ELF-1 (cell line): ENCODE data around the gene SCAI.
"Not testable (repeated sequence)": the region's sequence is repeated elsewhere in the genome, so short reads cannot be mapped to it uniquely, and the experiment has no call there.

Source experiments
- DNase-seq: peaks from one replicate; pipeline ENCODE4 v3.0.0-alpha.2; 2016; ENCODE audit warnings: low read depth, low spot score

The SCAI gene

DNA sequence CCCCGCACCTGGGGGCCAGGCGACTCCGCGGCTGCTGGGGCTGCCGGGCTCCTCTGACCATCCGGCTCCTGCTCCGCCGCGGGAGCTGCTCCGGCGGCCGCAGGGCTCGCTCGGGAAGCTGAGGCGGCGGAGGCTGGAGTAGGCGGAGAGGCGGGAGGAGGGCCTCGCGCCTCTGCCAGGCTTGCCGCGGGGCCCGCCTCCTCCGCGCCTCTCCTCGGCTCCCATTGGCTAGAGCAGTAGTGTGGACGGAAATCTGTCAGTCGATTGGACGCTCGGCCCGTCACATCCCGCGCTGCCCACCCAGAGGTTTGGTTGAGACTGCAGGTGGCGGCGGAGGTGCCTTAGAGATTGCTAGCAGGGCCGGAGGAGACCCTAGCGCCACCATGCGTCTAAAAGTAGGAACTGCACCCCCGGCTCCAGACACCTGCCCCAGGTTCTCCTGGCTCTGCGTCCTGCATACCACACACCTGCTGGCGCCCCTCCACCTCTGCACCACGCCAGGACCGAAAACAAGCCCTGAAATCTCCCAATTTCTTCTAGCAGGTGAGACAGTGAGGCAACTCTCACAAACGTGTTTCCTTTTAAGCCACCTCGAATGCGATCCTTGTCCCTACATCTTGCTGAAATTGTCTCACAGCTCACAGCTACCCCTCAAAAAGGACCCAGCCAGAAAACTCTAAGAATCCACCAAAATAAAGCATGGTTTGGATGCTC, at the start of gene SCAI:
Gene SCAI (minus strand): TSS at position 152 of the 714 bp plus-strand sequence. CDS start 91 bp downstream, at position 61.
- peak; percentile 100 for DNase-seq

- peak; percentile 16 for DNase-seq
Observed at GRCh38 chr9:125190361-125190801, 47.1 kb upstream of the SCAI start.

- peak; percentile 97 for DNase-seq
Observed at GRCh38 chr9:125189361-125190289, 46.3 kb upstream of the SCAI start, which contains the start of gene PPP6C. TSS of gene PPP6C (minus strand) at chr9:125189803. CDS start at chr9:125189718, 85 bp downstream.

GRCh38 chr9:125189011-125189360, 45.7 kb upstream of the SCAI start:
- no peak for DNase-seq

- no peak for DNase-seq
Observed at GRCh38 chr9:125183561-125183960, 40.2 kb upstream of the SCAI start.

- no peak for DNase-seq
Observed at GRCh38 chr9:125183054-125183453, 39.7 kb upstream of the SCAI start.

DNA sequence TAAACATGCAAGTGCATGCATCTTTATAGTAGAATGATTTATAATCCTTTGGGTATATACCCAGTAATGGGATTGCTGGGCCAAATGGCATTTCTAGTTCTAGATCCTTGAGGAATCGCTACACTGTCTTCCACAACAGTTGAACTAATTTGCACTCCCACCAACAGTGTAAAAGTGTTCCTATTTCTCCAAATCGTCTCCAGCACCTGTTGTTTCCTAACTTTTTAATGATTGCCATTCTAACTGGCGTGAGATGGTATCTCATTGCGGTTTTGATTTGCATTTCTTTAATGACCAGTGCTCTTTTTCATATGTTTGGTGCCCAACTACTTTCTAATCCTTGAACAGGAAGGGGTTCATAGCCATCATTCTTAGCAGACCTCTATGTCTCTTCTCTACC, 38.4 kb upstream of the SCAI start:
- not testable (repeated sequence) for DNase-seq

DNA sequence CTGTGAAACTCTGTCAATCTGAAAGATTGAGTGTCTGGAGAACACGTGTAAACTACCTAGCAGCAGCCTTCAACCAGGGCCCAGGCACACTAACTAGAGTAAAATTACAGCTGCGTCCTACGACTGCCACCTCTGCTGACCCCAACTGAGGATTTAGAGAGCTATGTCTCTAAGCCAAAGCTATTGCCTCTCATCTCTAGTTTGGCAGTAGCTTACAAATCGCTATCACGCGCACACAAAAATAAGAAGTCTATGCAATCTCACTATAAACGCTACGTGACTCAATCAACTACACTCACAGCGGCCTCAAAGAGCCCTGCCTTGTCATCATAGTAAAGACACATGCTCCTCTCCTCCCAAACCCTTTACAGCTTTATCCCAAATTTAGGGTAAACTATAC, 37.5 kb upstream of the SCAI start:
- DNase-seq: no peak

DNA sequence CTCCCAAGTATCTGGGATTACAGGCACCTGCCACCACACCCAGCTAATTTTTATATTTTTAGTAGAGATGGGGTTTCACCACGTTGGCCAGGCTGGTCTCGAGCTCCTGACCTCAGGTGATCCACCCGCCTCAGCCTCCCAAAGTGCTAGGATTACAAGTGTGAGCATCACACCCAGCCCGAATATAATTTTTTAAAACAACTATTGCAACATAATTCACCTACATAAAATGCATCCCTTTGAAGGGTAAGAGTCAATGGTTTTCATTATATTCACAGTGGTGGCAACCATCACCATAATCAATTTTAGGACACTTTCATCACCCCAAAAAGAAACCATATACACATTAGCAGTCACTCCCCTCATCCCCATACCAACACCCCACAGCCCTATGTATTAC, 36.4 kb upstream of the SCAI start:
- DNase-seq: not testable (repeated sequence)

- no peak for DNase-seq
Observed at GRCh38 chr9:125177888-125178287, 34.6 kb upstream of the SCAI start.

GRCh38 chr9:125176636-125177035, 33.3 kb upstream of the SCAI start:
- no peak for DNase-seq

GRCh38 chr9:125172031-125172755, 28.9 kb upstream of the SCAI start:
- no peak for DNase-seq

DNA sequence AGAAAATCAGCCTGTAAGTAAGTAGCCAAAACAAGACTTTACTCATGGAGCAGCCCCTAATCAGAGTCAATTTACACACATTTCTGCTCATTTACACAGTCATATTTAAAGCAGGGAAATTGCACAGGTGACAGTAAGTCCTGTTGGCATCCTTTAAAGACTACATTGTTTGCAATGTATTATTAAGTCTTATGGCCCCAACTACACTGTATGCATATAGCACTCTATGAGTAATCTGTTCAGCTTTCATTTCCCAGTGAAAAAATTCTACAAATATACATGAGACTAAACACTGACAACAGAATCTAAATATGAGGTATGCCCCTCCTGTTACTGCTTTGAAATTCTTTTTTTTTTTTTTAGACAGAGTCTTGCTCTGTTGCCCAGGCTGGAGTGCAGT, 26.6 kb upstream of the SCAI start:
- DNase-seq: no peak

DNA sequence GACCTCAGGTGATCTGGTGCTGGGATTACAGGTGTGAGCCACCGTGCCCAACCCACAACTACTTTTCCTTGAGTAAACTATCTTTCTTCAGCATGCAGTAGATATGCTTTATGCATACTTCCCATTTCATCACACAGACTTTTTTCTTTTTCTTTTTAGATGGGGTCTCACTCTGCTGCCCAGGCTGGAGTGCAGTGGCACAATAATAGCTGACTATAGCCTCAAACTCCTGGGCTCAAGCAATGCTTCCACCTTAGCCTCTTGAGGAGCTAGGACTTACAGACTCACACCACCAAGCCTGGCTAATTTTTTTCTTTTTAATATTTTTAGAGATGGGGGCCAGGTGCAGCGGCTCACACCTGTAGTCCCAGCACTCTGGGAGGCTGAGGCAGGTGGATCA, 23.4 kb upstream of the SCAI start:
- DNase-seq: no peak

DNA sequence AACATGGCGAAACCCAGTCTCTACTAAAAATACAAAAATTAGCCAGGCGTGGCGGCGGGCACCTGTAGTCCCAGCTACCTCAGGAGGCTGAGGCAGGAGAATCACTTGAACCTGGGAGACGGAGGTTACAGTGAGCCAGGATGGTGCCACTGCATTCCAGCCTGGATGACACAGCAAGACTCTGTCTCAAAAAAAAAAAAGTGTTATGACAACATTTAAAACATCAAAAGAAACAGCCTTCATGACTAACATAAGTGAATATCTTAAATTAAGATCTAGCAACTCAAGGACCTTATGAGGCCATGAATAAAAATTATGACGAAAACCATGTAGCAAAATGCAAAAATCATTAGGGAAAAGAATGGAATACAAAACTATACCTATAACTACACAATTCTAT, 19.6 kb upstream of the SCAI start:
- not testable (repeated sequence) for DNase-seq

GRCh38 chr9:125161284-125161918, 18.1 kb upstream of the SCAI start:
- DNase-seq: no peak

DNA sequence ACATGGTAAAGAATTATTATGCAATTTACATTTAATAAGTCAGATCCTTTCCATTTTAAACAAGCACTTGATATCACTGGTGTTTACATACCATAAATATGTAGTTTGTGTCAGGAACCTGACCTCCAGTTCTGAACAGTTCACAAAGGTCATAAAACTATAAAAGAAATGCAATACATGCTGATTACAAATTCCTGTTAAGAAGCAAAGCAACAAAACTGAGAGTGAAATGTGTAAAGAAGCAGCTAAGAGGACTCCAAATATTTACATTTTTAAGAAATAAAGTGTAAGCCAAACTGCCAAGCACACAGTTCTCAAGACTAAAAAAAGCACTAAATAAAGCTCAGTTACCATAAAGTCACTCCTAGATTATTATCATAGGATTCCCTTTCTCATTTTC, 17.4 kb upstream of the SCAI start:
- no peak for DNase-seq

DNA sequence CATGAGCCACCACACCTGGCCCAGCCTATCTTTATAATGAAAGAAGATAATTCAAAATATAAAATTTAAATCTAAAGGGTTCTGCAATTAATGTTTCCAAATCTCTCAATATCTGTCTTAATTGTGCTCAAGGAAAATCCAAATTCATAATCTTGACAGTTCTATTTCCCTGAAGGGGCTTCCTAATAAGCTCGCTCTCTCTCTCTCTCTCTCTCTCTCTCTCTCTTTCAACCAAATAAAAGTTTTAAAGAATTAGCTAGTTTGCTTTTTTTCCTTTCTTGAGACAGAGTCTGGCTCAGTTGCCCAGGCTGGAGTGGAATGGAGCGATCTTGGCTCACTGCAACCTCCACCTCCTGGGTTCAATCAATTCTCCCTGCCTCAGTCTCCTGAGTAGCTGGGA, 13.2 kb upstream of the SCAI start:
- DNase-seq: no peak

DNA sequence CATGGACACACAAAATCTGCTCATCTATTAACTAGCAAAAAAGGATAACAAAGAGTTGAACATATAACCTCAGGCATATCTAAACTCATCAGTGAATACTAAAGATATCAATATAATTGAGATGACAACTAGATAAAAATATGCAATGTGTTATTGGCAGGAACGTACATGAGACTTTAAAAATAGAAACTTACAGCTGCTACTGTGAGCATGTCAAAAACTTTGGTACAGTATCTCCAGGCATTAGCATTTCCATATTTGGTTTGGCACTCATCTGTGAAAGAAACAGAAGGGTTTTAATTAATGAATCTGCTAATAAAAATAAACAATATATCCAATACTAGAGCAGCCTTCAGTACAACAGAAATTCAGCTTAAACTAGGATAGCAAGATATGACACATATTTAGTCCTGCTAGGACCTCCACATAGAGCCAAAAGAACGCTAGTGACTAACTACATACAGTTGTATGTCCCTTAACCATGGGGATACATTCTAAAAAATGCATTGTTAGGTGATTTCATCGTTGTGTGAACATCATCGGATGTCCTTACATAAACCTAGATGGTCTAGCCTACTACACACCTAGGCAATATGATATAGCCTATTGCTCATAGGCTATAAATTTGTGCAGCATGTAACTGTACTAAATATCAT, 10.5 kb upstream of the SCAI start:
- no peak for DNase-seq

GRCh38 chr9:125151730-125152129, 8.4 kb upstream of the SCAI start:
- no peak for DNase-seq
